Common myeloid progenitor, CD34-positive (primary cell): ENCODE measurements around the gene PSPN.
A peak's percentile ranks its signal among the peaks of the same experiment; 100 is the strongest.

Experiments used
- CTCF ChIA-PET: fragments of 350-600 bp; sonication (Branson Sonifier 250); formaldehyde crosslinking; loops from one replicate; lab custom pipeline; 2021; ENCODE audit warnings: antibody characterized with exemption; lab: Charles Lee
- POLR2A ChIA-PET: fragments of 350-600 bp; sonication (Branson Sonifier 250); formaldehyde crosslinking; loops from one replicate; lab custom pipeline; 2021; ENCODE audit warnings: antibody characterized with exemption; lab: Charles Lee
- DNase-seq, 3 donors: peaks; one replicate each; pipeline versions ENCODE4 v3.0.0 to v3.0.0-alpha.2; 2013
- H3K27ac ChIP-seq, 2 experiments: 1 replicate in 1 of 2; 2 replicates in 1 of 2; pipeline ENCODE4 v1.7.0; 2013; ENCODE audit warnings: inconsistent platforms in 2 of 2, low read length in 2 of 2, mild to moderate bottlenecking in 2 of 2, low read depth in 1 of 2, moderate library complexity in 1 of 2; ENCODE audit not compliant: severe bottlenecking in 2 of 2, insufficient read depth in 1 of 2, poor library complexity in 1 of 2
- H3K27me3 ChIP-seq, 5 experiments: replicated peaks in 2 of 5; 1 replicate in 3 of 5; 2 replicates in 2 of 5; pipeline versions ENCODE4 v1.6.1 to v1.7.0; 2013; ENCODE audit warnings: low read length in 4 of 5, mild to moderate bottlenecking in 2 of 5, moderate library complexity in 2 of 5, inconsistent platforms in 1 of 5; ENCODE audit not compliant: insufficient read depth in 5 of 5, control insufficient read depth in 4 of 5
- H3K36me3 ChIP-seq, 4 experiments: 1 replicate in 2 of 4; 2 replicates in 2 of 4; pipeline versions ENCODE4 v1.6.1 to v1.7.0; 2013; ENCODE audit warnings: low read length in 3 of 4, control low read depth in 1 of 4, mild to moderate bottlenecking in 1 of 4; ENCODE audit not compliant: control insufficient read depth in 4 of 4, insufficient read depth in 4 of 4
- H3K4me1 ChIP-seq, 4 experiments: 1 replicate in 3 of 4; 2 replicates in 1 of 4; pipeline versions ENCODE4 v1.6.1 to v1.7.1; 2013; ENCODE audit warnings: low read length in 3 of 4, mild to moderate bottlenecking in 3 of 4, control low read depth in 1 of 4, inconsistent platforms in 1 of 4, moderate library complexity in 1 of 4; ENCODE audit not compliant: control insufficient read depth in 4 of 4, insufficient read depth in 4 of 4; ENCODE audit errors: control extremely low read depth in 1 of 4
- H3K4me3 ChIP-seq, 7 experiments: 1 replicate in 4 of 7; 2 replicates in 3 of 7; pipeline versions ENCODE4 v1.5.1 to v1.7.0; 2013; ENCODE audit warnings: mild to moderate bottlenecking in 7 of 7, low read length in 6 of 7, moderate library complexity in 6 of 7, inconsistent platforms in 2 of 7, low read depth in 2 of 7, control low read depth in 1 of 7; ENCODE audit not compliant: insufficient read depth in 4 of 7, control insufficient read depth in 1 of 7; ENCODE audit errors: extremely low read depth in 1 of 7
- H3K9me3 ChIP-seq, 5 experiments: 1 replicate in 4 of 5; 2 replicates in 1 of 5; pipeline versions ENCODE4 v1.6.1 to v1.7.1; 2013; ENCODE audit warnings: low read length in 4 of 5, mild to moderate bottlenecking in 2 of 5, inconsistent platforms in 1 of 5, low read depth in 1 of 5, moderate library complexity in 1 of 5; ENCODE audit not compliant: control insufficient read depth in 4 of 5, insufficient read depth in 2 of 5; ENCODE audit errors: control extremely low read depth in 1 of 5
- WGBS: methylation state at CpG from one replicate; pipeline ENCODE4 v1.1.5; 2013; ENCODE audit not compliant: insufficient coverage; 5-methylcytosine and 5-hydroxymethylcytosine counted together

PSPN gene

DNA sequence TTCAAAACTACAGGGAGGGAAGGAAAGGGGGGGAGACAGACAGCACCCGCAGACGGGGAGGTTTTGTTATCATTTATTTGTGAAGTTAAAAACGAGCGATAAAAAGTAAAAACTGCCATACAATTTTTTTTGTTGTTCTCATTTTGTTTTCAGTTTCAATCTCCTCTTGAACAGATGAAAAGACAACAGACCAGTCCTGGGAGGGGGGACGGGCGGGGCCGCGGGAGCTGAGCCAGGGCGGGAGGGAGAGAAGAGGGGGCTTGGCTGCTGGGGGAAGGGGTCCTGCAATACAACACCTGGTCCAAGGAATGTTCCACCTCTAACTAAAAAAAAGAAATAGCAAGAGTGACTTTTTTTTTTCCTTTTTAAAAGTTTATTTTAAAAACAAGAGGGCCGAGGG is 37.6 kb upstream of the PSPN start:
- WGBS: 100% methylated on average over 1 of the region's 10 CpGs
- no peak overlapping the region for H3K4me3 ChIP-seq
- DNase-seq: no peak
- H3K4me1 ChIP-seq: no peaks in the 10 kb centered on the region
- POLR2A ChIA-PET: no interaction called here
- no peak overlapping the region for H3K27ac ChIP-seq
- H3K27me3 ChIP-seq: no peaks in the 10 kb centered on the region
- H3K36me3 ChIP-seq: peaks cover 4 to 48% (median 38%) of the 10 kb centered on the region in 4 experiments
- H3K9me3 ChIP-seq: no peaks in the 10 kb centered on the region
- CTCF ChIA-PET: no interaction called here

DNA sequence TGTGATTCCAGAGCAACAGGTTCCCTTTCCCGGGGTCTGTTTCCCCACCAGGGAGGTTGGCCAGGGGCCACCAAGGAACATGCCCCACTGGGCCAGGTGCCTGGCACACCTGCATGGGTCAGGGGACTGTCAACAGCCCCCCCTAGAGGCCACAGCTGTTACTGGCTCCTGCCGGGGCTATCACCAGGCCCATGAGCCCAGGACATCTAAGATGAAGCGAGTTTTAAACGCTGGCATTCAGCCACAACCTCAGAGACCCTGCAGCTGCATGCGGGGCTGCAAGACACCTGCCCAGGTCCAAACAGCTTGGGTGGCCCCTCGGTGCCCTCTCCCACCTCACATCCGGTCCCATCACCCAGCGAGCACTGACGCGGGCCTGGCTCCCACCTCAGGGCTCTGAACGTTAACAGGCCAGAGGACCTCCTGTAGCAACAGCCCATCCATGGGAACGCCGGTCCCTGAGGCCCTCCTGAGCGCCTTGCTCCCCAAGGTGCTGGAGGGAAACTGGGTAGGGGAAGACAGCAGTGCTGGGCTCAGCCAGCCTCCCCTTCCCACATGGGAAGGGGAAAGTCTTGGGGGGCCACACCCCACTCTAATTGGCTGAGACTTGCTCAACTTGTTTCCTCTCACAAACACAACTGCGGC is 36.8 kb upstream of the PSPN start:
- POLR2A ChIA-PET: interaction anchor here (1.1 kb wide), 1 partner anchor 10 kb away, joined by 4 read pairs; no protein-coding TSS in a partner anchor
- no peak overlapping the region for H3K27ac ChIP-seq
- H3K9me3 ChIP-seq: no peaks in the 10 kb centered on the region
- H3K27me3 ChIP-seq: no peaks in the 10 kb centered on the region
- peak in 2 of 3 donors; percentile 40 to 53 for DNase-seq
- CTCF ChIA-PET: interaction anchor here (0.6 kb wide), 1 partner anchor 93 kb away, joined by 3 read pairs; no protein-coding TSS in a partner anchor
- H3K36me3 ChIP-seq: peaks cover 2 to 41% (median 31%) of the 10 kb centered on the region in 4 experiments
- 73% methylated on average over 8 of the region's 15 CpGs for WGBS
- no peaks in the 10 kb centered on the region for H3K4me1 ChIP-seq
- H3K4me3 ChIP-seq: no peak overlapping the region

DNA sequence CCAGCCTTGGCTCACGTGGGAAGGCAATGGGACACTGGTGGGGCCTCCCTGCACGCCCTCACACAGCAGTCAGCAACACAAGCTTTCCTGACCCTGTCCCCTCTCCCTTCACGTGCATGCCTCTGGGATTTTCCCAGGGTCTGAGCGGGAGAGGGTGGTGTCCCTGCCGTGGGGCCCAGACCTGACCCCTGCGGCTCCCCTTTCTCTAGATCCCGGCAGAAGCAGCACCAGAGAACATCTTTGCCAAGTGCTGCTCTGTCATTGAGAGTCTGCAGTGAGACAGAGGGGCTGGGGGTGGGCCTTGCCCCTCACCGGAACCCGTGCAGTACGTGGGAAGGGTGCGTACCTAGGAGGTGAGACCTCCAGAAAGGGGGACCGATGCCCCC is 36.3 kb upstream of the PSPN start:
- Histone ChIP-seq H3K4me1 (no peaks in the 10 kb centered on the region), H3K27ac (no peak overlapping the region), H3K9me3 (no peaks in the 10 kb centered on the region), H3K4me3 (no peak overlapping the region), H3K36me3 (peaks cover 0 to 36% (median 28%) of the 10 kb centered on the region in 4 experiments), H3K27me3 (no peaks in the 10 kb centered on the region)
- DNase-seq: no peak
- CTCF ChIA-PET: interaction anchor here (0.6 kb wide), 1 partner anchor 94 kb away, joined by 3 read pairs; no protein-coding TSS in a partner anchor
- 95% methylated on average over 12 of the region's 12 CpGs for WGBS
- POLR2A ChIA-PET: interaction anchor here (1.1 kb wide), 1 partner anchor 11 kb away, joined by 4 read pairs; no protein-coding TSS in a partner anchor

DNA sequence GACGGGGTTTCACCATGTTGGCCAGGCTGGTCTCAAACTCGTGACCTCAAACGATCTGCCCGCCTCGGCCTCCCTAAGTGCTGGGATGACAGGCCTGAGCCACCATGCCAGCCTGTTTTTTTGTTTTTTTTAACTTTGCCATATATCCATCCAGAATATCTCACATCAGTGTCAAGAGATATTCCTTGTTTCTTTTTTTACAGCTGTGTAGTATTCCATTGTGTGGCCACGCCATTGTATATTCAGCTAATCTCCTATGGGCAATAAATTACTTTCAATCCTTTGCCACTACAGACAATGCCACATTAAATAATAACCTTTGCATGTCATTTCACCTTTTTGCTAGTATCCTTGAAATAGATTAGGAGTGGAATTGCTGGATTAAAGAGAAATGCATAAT is 33.6 kb upstream of the PSPN start:
- DNase-seq: no peak
- H3K4me1 ChIP-seq: no peaks in the 10 kb centered on the region
- H3K27me3 ChIP-seq: no peaks in the 10 kb centered on the region
- H3K27ac ChIP-seq: no peak overlapping the region
- POLR2A ChIA-PET: no interaction called here
- H3K36me3 ChIP-seq: peaks cover 0 to 9% (median 5%) of the 10 kb centered on the region in 4 experiments
- H3K9me3 ChIP-seq: no peaks in the 10 kb centered on the region
- CTCF ChIA-PET: interaction anchor here (0.6 kb wide), 1 partner anchor 143 kb away, joined by 3 read pairs; no protein-coding TSS in a partner anchor
- no peak overlapping the region for H3K4me3 ChIP-seq
- 100% methylated on average over 5 of the region's 6 CpGs for WGBS

DNA sequence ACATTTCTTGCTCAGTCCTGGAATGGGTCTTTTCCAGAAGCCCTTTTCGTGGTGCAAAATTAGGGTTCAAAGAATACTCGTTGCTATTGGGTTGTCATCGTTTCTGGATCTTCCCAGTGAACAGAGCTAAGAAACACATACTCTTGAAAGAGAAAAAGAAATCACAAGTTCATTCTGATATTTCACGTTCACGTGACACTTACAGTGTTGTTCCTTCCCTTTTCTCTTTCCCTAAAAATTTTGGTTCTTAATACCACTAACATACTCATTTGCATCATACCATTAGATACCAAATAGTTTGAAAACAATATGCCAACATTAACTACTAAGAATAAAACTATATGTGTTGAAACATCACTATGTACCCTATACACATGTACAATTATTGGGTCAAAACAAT is 30.7 kb upstream of the PSPN start:
- Histone ChIP-seq H3K4me3 (no peak overlapping the region), H3K27ac (no peak overlapping the region), H3K9me3 (no peaks in the 10 kb centered on the region), H3K36me3 (no peaks in the 10 kb centered on the region), H3K4me1 (no peaks in the 10 kb centered on the region), H3K27me3 (no peaks in the 10 kb centered on the region)
- WGBS: 82% methylated on average over 3 of the region's 5 CpGs
- ChIA-PET POLR2A (no interaction called here), CTCF (no interaction called here)
- DNase-seq: no peak

DNA sequence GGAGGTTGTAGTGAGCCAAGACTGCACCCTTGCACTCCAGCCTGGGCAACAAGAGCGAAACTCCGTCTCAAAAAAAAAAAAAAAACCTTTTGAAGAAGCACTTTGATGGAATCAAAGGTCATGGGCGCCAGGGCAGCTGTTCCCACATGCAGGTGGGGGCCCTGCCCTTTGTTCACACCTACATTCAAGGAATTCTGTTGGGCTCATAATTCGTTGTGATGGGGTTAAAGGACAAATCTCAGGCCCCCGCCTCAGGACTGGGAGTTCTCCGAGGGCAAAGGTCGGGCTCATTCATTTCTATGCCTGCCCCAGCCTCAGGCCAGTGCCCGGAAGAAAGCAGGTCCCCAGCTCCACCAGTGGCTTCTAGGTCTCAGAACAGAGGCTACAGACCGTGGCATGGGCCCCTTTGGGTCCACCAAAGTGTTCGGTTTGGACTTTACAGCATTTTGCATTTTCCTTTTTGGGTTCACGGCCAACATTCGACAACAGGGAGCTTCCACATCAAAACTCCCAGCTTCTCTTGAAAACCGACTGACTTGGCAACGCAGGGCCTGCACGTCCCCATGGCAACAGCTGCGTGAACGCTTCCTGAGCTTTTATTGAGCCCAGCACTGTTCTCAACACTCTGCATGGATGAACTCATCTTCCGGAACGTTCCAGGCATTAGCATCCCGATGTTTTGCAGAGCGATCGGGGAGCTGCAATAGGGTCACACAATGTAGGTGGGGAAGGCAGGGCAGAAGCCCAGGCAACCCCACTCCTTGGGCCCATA is 27.3 kb upstream of the PSPN start:
- no peaks in the 10 kb centered on the region for H3K27me3 ChIP-seq
- ChIA-PET POLR2A (interaction anchor here (0.6 kb wide), 1 partner anchor 164 kb away, joined by 3 read pairs; no protein-coding TSS in a partner anchor), CTCF (no interaction called here)
- no peak overlapping the region for H3K4me3 ChIP-seq
- H3K27ac ChIP-seq: no peak overlapping the region
- WGBS: 95% methylated on average over 20 of the region's 22 CpGs
- no peak for DNase-seq
- no peaks in the 10 kb centered on the region for H3K4me1 ChIP-seq
- no peaks in the 10 kb centered on the region for H3K9me3 ChIP-seq
- H3K36me3 ChIP-seq: no peaks in the 10 kb centered on the region

DNA sequence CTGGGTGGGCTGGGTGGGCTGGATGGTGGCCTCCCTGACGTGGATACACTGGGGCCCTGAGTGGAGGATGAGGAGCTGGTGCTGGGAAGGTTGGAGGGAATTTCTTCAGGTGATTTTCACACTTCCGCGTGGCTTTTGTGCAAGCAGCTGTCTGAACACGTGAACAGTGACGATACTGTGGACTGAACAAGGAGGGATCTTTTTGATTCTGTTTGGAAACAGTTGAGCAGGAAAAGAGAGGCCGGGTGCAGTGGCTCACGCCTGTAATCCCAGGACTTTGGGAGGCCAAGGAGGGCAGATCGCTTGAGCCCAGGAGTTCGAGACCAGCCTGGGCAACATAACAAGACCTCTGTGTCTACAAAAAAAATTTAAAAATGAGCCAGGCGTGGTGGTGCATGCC is 26.3 kb upstream of the PSPN start:
- ChIA-PET POLR2A (interaction anchor here (0.9 kb wide), 1 partner anchor 9 kb away, joined by 3 read pairs; no protein-coding TSS in a partner anchor), CTCF (no interaction called here)
- Histone ChIP-seq H3K27ac (no peak overlapping the region), H3K9me3 (no peaks in the 10 kb centered on the region), H3K4me3 (no peak overlapping the region), H3K36me3 (no peaks in the 10 kb centered on the region), H3K27me3 (no peaks in the 10 kb centered on the region), H3K4me1 (no peaks in the 10 kb centered on the region)
- DNase-seq: no peak
- WGBS: 98% methylated on average over 8 of the region's 10 CpGs
